Astrocyte (in vitro differentiated cells and primary cell): ENCODE results near the gene NR5A2.

Experiments used
- EZH2 ChIP-seq: IDR thresholded peaks from 2 replicates; pipeline ENCODE4 v1.6.1; 2012; ENCODE audit warnings: mild to moderate bottlenecking, low read length, inconsistent platforms; ENCODE audit not compliant: insufficient read depth
- TF ChIP-seq, protein P1 (sequence below): IDR thresholded peaks from 2 replicates; pipeline ENCODE4 v1.5.1; 2011; ENCODE audit warnings: low read depth, mild to moderate bottlenecking, inconsistent platforms, low read length, moderate library complexity; ENCODE audit not compliant: insufficient read depth

DNA sequence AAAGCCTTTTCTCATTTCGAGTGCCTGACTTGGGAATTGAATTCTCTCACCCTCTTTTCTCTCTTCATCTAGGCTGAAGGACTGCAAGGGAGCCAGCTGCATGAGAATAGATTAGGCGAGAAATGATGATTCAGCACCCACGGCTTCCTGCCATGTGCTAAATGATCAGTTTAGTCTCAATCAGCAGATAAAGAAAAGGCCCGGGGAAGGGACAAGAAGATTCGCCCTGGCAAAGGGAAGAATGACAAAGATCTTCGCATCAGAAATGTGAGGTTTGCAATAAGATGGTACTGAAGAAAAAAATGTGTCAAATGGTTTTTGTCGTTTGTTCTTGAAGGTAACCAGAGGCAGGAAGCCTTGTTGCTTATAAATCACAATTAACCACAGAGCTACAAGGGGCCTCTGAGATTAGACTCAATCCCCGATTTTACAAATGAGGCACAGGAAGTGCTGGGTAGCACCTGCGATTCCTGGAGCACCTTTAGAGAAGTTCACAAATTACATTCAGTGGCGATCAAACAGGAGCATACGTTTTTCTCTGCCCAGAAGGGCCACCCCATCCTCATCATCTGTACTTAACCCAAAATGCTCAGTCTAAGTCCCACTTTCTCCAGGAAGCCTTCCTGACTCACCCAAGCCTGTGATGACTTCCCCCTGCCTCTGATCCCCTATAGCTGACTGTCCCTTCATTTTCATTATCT, 198.9 kb downstream of the NR5A2 start:
- no peak for TF ChIP-seq EZH2
- TF ChIP-seq, protein P1, sequence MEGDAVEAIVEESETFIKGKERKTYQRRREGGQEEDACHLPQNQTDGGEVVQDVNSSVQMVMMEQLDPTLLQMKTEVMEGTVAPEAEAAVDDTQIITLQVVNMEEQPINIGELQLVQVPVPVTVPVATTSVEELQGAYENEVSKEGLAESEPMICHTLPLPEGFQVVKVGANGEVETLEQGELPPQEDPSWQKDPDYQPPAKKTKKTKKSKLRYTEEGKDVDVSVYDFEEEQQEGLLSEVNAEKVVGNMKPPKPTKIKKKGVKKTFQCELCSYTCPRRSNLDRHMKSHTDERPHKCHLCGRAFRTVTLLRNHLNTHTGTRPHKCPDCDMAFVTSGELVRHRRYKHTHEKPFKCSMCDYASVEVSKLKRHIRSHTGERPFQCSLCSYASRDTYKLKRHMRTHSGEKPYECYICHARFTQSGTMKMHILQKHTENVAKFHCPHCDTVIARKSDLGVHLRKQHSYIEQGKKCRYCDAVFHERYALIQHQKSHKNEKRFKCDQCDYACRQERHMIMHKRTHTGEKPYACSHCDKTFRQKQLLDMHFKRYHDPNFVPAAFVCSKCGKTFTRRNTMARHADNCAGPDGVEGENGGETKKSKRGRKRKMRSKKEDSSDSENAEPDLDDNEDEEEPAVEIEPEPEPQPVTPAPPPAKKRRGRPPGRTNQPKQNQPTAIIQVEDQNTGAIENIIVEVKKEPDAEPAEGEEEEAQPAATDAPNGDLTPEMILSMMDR, result no peak
